Measurements from ENCODE around the gene CYP26A1. TPM values are rescaled to one million over a fixed set of nuclear protein-coding genes. Genes with fewer than 3 reads are reported as not detected.

CYP26A1 gene
- total RNA-seq, 1 donor from 2014 or later = 4.2 TPM

GRCh38 chr10:93065675-93066543 is 7.8 kb upstream of the CYP26A1 start:
- peak overlapping the region; percentile 70 for H3K4me3 Mint-ChIP-seq

GRCh38 chr10:93066544-93066913 is 7.2 kb upstream of the CYP26A1 start:
- Mint-ChIP-seq H3K9me3 (no peaks in the 10 kb centered on the region), H3K36me3 (peaks cover 5% of the 10 kb centered on the region), H3K4me3 (no peak overlapping the region), H3K4me1 (ENCODE audit: unreplicated experiment) (peaks cover 23% of the 10 kb centered on the region), H3K27me3 (peaks cover 88% of the 10 kb centered on the region), H3K27ac (no peak overlapping the region)
- TF ChIP-seq CTCF (conservative IDR thresholded peaks at IDR 0.05) = no peak
- no peak for DNase-seq (ENCODE audit: extremely low spot score, unreplicated experiment)

More at GRCh38 chr10:93065675-93066543, 7.8 kb upstream of the CYP26A1 start:
- DNase-seq (ENCODE audit: extremely low spot score, unreplicated experiment) = no peak
- Mint-ChIP-seq H3K27ac (no peak overlapping the region), H3K36me3 (peaks cover 5% of the 10 kb centered on the region), H3K9me3 (no peaks in the 10 kb centered on the region), H3K4me1 (ENCODE audit: unreplicated experiment) (peaks cover 19% of the 10 kb centered on the region), H3K27me3 (peaks cover 84% of the 10 kb centered on the region)
- TF ChIP-seq CTCF (conservative IDR thresholded peaks at IDR 0.05) = no peak

- Mint-ChIP-seq H3K4me3 (peak overlapping the region; percentile 81), H3K27ac (no peak overlapping the region), H3K27me3 (peaks cover 91% of the 10 kb centered on the region), H3K4me1 (ENCODE audit: unreplicated experiment) (peaks cover 27% of the 10 kb centered on the region), H3K36me3 (peaks cover 5% of the 10 kb centered on the region), H3K9me3 (no peaks in the 10 kb centered on the region)
- no peak for DNase-seq (ENCODE audit: extremely low spot score, unreplicated experiment)
- TF ChIP-seq CTCF (conservative IDR thresholded peaks at IDR 0.05) = no peak
Measured at GRCh38 chr10:93067443-93068365, 6.0 kb upstream of the CYP26A1 start.

- peak overlapping the region; percentile 81 for H3K4me3 Mint-ChIP-seq
- TF ChIP-seq CTCF (conservative IDR thresholded peaks at IDR 0.05) = no peak
Measured at GRCh38 chr10:93068411-93069244, 5.1 kb upstream of the CYP26A1 start.

GRCh38 chr10:93069245-93069561 is 4.5 kb upstream of the CYP26A1 start:
- Mint-ChIP-seq H3K27me3 (peaks cover 95% of the 10 kb centered on the region), H3K4me1 (ENCODE audit: unreplicated experiment) (peaks cover 28% of the 10 kb centered on the region), H3K9me3 (no peaks in the 10 kb centered on the region), H3K27ac (no peak overlapping the region), H3K36me3 (no peaks in the 10 kb centered on the region), H3K4me3 (peak overlapping the region; percentile 31)
- no peak for TF ChIP-seq CTCF (conservative IDR thresholded peaks at IDR 0.05)
- DNase-seq (ENCODE audit: extremely low spot score, unreplicated experiment) = no peak

More at GRCh38 chr10:93068411-93069244, 5.1 kb upstream of the CYP26A1 start:
- DNase-seq (ENCODE audit: extremely low spot score, unreplicated experiment) = no peak
- peaks cover 95% of the 10 kb centered on the region for H3K27me3 Mint-ChIP-seq
- peaks cover 27% of the 10 kb centered on the region for H3K4me1 Mint-ChIP-seq (ENCODE audit: unreplicated experiment)
- peaks cover 3% of the 10 kb centered on the region for H3K36me3 Mint-ChIP-seq
- no peak overlapping the region for H3K27ac Mint-ChIP-seq
- H3K9me3 Mint-ChIP-seq = no peaks in the 10 kb centered on the region
